ENCODE measurements around the gene SLC26A6.

The SLC26A6 gene

DNA sequence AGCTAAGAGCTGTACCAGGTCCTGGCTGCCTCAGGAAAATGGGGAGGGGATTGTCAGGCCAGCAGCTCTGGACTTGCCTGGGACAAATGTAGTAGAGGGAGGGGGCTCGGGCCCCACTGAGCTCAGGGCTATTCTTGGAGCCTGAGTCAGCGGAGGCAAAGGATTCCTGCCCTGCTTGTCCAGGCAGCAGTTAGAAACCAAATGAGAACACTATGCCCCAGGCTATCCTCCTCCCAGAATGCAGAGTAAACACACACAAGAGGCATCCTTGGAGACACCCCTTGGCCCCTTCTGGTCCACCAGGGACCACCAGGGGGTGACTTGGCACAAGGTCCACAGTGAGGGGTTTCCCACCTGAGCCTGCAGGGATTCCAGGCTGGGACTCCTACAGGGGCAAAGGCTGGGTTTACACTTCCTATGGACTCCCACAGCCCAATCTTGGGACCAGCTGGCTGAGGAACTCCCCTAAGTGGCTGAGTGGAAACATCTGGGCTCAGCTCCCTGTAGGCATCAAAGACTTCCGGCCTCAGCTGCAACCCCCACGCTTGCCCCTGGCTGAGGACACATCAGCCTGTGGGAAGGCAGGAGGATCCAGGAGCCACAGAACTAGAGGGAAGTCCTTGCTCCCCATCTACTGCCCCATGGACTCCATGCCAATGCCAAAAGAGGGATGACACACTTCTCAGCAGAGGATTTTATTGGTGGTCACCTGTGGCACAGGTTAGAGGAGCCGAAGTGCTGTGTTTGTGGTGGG, 36.8 kb downstream of the SLC26A6 start:
- DNase-seq, result no peak

DNA sequence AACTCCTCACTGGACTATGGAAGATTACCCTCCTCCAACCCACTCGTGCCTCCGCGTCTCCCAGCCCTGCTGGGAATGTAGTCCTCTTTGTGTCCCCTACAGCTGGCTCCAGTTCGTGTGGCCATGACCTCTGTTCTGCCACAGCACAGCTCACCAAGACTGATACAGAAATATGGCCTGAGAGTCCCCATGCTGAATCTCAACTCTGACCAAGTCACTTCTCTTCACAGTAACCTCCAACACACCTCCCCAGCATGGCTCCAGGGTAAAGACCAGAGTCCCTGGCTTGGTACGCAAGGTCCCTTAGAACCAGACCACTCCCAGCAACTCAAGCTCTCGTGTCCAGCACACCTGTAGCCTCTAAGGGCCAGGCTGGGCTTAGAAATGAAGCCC, 37.9 kb downstream of the SLC26A6 start:
- no peak for DNase-seq

DNA sequence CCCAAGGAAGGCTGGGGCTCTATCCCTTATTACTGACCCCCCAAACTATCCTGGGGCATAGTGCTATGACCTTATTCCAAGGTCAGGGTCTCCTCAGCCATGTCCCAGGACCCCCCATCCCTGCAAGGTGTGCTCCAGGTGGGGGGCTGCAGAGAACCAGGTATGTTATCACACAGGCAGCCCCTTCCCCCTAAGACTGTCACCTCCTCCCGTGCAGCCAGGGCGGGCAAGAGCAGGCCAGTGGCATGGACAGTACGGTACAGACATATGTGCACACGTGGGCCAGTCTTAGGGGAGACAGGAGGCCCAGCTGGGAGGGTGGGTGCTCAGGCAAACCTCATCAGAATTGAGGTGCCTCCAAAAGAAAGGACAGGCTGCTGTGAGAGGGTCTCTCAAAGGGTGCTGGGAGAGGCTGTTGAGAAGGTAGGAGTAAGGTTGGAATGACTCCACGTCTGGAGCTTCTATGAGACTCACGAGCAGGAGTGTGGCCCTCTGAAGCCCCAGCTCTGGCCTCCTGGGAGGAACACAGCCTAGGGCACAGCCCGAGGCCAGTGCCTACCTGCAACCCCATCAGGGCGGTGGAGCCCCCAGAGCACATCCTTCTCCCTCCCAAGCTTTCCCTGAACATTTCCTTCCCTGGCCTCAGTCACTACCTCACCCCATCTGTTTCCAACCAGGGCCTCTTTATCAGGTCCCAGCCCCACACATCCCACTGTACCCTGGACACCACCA, 38.4 kb downstream of the SLC26A6 start:
- DNase-seq, result no peak

DNA sequence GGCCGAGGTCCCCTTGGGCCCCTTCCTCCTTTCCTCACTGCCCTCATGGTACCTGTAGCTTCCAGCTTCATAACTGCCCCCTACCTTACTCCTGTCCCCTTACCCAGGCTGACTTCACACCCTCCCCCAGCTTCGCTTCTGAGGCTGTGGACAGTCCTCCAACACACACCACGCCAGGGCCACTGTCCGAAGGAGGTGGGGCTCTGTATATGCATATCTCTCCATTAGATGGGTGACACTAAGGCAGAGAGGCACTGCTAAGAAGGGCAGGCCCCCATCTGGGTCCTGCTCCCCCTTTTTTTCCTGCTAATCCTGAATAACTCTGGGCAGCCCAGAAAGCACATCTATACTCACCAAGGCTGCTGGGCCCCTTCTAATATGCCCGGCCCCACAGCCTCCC, 39.1 kb downstream of the SLC26A6 start:
- DNase-seq, result no peak

DNA sequence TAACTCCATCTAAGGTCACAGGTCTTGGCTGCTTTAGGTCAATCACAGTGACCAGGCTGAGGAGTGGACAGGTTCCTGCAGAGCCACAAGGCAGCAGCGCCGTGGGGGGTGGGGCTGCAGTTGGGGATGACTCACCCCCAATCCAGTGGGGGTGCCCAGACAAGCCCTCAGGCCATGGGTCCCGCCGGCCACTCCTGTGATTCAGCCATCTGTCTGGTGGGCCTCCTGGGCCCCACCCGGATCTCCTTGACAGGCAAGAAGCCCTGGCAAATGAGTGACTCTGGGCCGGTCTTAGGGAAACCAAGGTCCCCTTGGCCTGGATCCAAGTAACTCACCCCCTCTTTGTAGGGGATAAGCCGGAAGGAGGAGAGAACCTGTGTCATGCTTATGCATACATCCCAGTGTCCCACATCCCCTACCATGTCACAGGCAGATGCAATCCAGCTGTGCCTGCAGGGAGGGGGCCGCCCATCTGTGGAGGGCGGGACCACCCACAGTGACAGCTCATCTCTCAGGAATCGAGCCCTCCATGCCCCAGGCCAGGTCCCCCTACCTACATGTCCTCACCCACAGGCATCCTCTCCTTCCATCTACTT, 39.6 kb downstream of the SLC26A6 start:
- DNase-seq, result no peak

DNA sequence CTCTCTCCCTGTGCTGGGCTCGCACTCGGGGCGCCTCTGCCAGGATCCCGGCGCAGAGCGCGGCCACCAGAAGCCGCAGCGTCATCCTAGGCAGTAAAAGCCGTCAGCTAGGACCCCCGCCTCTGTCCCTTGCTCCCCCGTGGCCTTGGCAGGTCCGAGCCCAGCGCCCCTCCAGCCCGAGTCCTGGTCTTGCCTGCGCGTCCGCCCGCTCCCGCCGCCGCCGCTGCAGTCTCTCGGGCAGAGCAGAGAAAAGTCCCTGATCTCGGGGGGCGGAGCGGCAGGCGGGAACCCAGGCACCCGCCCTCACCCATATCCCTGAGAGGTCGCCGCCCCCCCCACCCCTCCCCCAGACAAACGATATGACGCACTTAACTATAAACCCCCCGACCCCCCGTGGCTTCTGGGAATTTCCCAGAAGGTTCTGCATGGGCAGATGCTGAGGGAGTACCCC, 40.2 kb downstream of the SLC26A6 start, which contains the start of gene COL7A1:
Gene COL7A1 (minus strand): TSS at position 255 of the 451 bp plus-strand sequence. CDS start 170 bp downstream, at position 85.
- no peak for DNase-seq

DNA sequence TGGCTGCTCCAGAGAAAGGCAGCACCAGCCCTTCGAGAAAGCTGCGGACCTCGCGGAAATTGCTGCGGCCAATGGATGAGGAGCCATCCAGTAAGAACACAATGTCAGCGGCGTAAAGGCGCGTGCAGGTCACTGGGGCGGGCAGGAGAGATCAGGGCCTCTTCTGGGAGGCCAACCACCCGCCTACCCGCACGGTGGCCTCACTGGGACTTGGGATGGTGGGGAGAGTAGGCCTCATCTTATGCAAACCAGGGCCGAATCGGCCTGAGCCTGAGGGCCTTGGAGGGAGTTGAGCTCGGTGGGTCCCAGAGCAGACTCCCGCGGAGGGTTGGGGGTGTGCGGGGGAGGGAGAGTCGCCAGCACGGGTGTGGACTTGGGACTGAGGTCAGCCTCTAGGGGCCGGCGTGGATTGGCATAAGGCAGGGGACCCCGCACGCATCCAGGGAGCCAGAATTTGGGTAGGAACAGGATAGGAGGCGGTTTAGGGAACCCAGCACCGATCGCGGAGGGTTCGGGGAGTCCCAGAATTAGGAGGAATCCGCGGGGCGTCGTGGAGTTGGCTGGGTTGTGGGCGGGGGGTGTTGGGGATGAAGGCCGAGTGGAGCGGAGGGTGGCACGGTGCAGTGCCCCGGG, 40.7 kb downstream of the SLC26A6 start:
- no peak for DNase-seq

DNA sequence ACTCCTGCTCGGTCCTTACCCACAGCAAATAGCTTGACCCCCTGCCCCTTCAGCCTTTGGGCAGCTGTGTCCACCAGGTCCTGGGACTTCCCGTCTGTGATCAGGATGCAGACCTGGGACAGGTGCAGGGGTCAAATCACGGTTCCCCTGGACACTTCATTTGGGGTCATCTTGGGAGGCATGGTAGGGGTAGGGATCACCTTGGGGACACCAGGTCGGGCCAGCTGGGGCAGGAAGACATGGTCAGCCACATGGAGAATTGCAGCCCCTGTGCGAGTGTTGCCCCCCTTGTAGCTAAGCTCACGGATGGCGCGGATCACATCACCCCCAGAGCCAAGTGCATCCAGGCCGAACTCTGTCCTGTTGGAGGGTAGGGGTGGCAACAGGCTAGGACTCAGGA, 41.9 kb downstream of the SLC26A6 start:
- DNase-seq, result no peak

DNA sequence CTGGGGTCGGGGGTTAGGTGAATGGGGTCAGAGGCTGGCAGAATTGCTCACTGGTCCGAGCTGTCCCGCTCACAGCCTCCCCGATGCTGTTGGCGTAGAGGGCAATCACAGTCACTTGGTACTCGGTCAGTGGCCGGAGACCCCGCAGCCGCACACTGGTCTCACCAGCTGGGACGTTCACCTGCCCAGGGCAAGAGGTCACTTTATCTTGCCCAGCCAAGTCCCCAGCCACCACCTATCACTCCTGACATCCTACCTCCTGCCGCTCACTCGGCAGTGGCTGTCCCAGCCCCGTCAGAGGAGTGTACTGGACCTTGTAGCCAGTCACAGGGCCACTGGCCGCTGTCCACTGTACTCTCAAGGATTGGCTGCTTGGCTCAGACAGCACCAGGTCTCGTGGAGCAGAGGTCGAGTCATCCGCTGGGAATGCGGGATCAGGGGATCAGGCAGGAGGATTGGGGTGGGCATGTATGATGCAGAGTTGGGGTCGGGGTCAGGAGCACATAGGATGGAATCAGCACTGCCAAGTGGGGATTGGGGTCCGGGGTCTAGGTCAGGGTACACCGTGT, 42.7 kb downstream of the SLC26A6 start:
- no peak for DNase-seq

DNA sequence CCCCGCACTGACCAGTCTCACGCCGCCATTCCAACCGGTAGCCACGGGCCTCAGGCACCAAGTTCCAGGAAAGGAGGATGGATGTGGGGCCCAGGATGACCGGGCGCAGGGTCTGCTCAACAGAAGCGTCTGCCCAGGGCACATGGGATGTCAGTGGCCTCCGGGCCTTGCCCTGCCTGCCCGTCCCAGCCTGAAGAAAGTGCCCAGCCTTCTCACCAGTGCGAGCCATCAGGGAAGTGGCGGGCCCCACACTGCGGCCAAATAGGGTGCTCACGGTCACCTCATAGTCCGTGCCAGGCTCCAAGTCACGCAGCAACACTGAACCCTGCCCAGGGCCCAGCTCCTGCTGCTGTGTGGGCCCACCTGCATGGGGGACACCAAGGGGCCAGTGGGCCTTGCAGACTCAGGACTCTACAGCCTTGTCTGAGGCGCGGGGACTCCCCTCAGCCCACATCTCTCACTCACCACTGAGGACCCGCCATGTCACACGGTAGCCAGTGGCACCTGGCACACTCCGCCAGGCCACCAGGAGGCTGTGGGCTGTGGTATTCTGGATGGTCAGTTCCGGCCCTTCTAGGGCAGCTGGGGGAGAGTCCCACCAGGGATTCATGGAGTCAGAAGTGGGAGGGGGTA, 43.3 kb downstream of the SLC26A6 start:
- DNase-seq, result no peak

DNA sequence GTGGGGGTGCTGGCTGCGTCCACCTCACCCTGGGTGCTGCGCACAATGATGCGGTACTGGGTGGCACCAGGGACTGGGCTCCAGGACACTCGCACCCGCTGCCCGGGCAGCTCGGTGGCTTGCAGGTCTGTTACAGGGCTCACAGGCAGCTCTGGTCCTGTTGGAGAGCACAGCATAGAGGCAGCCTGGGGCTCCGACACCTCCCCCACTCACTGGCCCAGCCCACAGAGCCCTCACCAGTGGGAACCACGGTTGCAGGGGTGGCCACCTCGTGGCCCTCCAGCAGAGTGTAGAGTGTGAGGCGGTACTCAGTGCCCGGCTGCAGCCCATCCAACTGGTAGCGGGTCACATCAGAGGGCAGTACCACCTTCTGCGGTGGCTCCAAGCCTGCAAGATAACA, 43.8 kb downstream of the SLC26A6 start:
- DNase-seq, result no peak

DNA sequence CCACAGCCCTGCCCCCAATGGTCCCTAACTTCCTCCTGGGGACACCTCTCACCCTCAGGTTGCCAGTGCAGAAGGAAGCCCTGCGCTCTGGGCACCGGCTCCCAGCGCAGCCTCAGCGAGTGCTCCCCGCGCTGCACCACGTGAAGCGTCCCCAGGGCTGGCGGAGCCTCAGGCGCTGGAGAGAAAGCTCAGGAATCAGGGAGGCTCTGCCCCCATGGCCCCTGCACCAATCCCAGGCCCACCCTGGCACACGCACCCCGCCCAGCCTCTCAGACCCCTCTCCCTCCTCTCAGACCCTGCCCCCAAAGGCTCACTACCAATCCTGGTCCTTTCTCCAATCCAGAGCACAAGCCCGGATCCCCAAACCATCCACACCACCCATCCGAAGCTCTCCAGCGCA, 47.0 kb downstream of the SLC26A6 start:
- no peak for DNase-seq

DNA sequence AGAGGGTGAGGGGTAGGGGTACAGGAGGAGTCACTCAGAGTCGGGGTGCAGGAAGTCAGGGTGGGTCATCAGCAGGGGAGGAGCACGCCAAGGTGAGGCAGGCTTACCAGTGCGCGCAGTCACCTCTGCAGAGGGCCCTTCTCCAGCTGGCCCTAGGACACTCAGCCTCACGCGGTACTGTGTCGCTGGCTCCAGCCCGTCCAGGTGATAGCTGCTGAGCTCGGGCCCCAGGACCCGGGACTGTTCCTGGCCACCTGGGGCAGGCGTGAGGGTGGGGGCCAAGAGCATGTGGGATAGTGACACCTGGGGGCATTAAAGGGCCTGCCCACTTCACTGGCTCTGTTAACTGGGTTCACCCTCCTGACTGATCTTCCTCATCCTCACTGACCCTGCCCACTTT, 47.6 kb downstream of the SLC26A6 start:
- DNase-seq, result no peak

DNA sequence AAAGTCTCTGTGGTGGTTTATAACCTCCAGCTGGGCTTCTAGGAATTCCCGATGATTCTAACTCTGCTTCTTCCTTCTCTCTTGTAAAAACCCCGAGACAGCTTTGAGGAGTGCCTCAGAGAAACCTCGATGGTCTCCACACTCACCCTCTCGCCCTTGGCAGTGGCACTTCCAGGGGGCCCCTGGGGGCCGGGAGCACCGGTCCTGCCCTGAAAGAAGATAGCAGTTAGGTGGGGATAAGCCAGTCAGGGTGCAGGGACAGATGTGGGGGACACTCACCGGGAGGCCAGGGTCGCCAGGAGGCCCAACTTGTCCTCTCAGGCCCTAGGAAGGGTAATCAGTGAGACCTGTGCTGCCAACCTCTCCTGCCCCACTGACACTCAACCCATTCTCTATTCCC, 49.9 kb downstream of the SLC26A6 start:
- no peak for DNase-seq

DNA sequence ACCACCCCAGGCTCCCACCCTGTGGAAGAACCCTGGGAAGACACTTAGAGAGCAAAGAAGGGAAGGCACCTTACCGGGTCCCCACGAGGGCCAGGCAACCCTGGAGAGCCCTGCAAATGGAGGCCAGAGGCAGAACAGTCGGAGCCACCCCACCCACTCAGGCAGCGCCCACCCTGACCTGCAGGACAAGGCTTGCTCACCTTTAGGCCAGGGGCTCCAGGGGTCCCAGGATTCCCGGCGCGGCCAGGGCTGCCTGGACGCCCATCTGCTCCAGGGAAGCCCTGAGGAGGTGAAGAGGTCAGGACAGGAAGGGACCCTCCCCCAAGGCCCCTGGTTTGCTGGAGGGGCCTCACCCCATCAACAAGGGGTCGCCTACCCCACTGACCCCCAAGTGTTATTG, 50.4 kb downstream of the SLC26A6 start:
- no peak for DNase-seq

DNA sequence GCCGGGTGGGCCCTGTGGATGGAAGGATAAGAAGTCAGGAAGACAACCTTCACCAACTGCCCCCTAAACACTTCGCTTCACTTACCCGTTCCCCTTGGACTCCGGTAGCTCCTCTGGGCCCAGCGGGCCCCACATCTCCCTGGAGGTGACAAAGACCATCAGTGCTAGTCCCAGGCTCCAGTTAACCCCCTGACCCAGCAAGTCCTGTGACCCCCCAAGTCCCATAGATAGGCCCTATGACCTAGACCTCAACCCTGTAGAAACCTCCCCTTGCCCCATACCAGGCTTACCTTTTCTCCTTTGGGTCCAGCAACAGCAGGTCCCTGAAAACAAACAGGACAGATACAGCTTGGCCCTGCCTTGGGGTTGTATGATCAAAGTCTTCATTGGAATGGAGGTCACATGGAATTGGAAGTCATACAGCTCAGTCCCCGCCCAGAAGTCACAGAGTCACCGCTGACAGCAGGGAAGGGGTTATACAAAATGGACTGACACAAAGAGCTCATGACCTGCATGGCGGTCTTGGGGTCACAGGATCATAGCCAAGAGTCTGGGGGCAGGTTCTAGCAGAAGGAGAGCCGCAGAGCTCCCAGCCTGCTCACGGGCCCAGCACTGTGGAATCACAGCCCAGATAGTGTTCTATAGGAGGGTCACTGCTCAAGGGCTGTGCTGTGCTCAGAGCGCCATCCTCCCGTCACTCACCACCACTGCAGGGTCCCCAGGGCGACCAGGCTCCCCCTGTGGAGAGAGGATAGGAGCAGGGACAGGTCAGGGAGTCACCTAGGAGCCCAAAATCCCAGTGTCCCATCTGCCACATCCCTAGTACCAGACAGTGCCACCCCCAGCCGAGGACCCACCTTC, 53.4 kb downstream of the SLC26A6 start:
- DNase-seq, result no peak

DNA sequence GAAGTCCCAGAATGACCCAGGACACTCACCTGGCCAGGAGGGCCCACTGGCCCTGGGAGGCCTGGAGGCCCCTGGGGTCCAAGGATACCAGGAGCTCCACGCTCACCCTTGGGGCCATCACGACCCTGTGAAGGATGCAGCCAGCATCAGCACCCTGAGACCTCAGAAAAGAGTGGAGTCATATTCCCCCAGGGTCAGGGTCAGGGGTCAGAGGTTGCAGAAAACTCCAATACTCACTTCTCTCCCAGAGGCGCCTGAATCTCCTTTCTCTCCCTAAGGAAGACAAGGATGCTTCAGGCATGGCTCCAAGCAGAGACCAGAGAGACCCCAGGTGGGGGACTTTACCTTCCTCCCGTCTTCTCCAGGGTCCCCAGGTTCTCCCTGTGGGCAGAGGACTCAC, 58.6 kb downstream of the SLC26A6 start:
- no peak for DNase-seq

All from stimulated activated naive CD4-positive, alpha-beta T cell treated with Interleukin-2 at 50 U/mL for 16 hours (primary cell).